ENCODE results near the gene STIM1. TPM values are rescaled to one million over a fixed set of nuclear protein-coding genes. Genes with fewer than 3 reads are reported as not detected.

STIM1 gene
- total and polyA plus RNA-seq, 7 donors = 52.1 to 147 (median 109) TPM

DNA sequence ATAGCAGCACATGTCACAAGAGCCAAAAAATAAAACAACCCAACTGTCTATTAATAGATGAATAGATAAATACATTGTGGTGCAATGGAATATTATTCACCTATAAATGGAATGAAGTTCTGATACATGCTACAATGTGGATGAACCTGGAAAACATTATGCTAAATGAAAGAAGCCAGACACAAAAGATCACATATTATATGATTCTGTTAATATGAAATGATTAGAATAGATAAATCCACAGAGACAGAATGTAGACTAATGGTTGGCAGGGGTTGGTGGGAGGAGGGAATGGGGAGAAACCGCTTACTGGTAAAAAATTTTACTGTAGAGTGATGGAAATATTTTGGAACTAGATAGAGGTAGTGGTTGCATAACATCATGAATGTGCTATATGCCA, 206.2 kb downstream of the STIM1 start:
- Histone ChIP-seq H3K9me3 (no peaks in the 10 kb centered on the region), H3K27ac (peak overlapping the region; percentile 18), H3K4me3 (no peak overlapping the region), H3K36me3 (ENCODE audit: insufficient read depth in 1 of 2, low read depth in 1 of 2) (peaks cover 0 to 28% of the 10 kb centered on the region in 2 donors), H3K4me1 (peaks cover 62% of the 10 kb centered on the region), H3K27me3 (ENCODE audit: insufficient read depth in 3 of 3, low read length in 2 of 3) (no peaks in the 10 kb centered on the region)
- ATAC-seq = no peak
- intact Hi-C loops (cut with DNase I) = no loop called here
- 88 to 93% (median 90%) methylated on average over 1 of the region's 1 CpG for WGBS, 3 donors
- DNase-seq = no peak
- TF ChIP-seq, protein P1, sequence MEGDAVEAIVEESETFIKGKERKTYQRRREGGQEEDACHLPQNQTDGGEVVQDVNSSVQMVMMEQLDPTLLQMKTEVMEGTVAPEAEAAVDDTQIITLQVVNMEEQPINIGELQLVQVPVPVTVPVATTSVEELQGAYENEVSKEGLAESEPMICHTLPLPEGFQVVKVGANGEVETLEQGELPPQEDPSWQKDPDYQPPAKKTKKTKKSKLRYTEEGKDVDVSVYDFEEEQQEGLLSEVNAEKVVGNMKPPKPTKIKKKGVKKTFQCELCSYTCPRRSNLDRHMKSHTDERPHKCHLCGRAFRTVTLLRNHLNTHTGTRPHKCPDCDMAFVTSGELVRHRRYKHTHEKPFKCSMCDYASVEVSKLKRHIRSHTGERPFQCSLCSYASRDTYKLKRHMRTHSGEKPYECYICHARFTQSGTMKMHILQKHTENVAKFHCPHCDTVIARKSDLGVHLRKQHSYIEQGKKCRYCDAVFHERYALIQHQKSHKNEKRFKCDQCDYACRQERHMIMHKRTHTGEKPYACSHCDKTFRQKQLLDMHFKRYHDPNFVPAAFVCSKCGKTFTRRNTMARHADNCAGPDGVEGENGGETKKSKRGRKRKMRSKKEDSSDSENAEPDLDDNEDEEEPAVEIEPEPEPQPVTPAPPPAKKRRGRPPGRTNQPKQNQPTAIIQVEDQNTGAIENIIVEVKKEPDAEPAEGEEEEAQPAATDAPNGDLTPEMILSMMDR (IDR thresholded peaks at IDR 0.05) = no peak

GRCh38 chr11:4063348-4063747, 207.9 kb downstream of the STIM1 start:
- no peak for DNase-seq
- H3K27me3 ChIP-seq (ENCODE audit: insufficient read depth in 3 of 3, low read length in 2 of 3) = no peaks in the 10 kb centered on the region
- peak in 3 of 4 donors; percentile 13 to 55 (median 20) for ATAC-seq
- WGBS, 3 donors = 45 to 75% (median 49%) methylated on average over 3 of the region's 3 CpGs
- no peaks in the 10 kb centered on the region for H3K9me3 ChIP-seq
- no peak overlapping the region for H3K4me3 ChIP-seq
- H3K36me3 ChIP-seq (ENCODE audit: insufficient read depth in 1 of 2, low read depth in 1 of 2) = peaks cover 1 to 27% of the 10 kb centered on the region in 2 donors
- TF ChIP-seq, protein P1 (IDR thresholded peaks at IDR 0.05) = no peak
- peak overlapping the region; percentile 11 for H3K27ac ChIP-seq
- intact Hi-C loops (cut with DNase I) = no loop called here
- peaks cover 59% of the 10 kb centered on the region for H3K4me1 ChIP-seq

DNA sequence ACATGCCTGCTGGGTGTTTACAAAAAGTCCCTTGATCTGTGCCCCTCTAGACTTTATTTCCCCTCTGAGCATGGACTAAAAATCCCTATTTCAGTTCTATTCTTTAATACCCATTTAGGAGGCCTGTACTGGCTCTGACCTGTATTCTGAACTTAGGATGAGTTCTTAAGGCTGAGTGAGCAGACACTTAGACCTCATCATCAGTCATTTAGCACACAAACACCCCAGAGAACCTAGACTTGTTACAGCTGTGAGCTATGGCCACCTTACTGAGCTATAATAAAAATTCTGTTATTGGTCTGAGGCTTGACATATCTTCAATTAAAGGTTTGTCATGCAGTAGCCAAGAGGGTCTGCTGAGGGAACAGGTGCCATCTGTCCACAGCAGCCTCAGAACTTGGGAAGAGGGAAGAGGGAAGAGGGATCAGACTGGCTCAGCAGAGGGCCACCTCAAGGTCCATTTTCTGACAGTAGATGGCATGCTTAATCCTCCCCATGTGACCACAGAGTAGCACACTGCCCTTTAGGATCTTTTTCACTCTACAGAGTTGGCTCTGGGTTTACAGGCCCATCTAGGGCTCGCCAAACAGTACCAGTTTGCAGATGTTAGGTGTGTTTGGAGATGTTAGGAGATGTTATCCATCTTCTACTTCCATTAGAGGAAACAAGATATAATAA, 209.0 kb downstream of the STIM1 start:
- intact Hi-C loops (cut with DNase I) = no loop called here
- TF ChIP-seq, protein P1 (IDR thresholded peaks at IDR 0.05) = no peak
- Histone ChIP-seq H3K27me3 (ENCODE audit: insufficient read depth in 3 of 3, low read length in 2 of 3) (no peaks in the 10 kb centered on the region), H3K36me3 (ENCODE audit: insufficient read depth in 1 of 2, low read depth in 1 of 2) (peaks cover 3 to 21% of the 10 kb centered on the region in 2 donors), H3K4me1 (peaks cover 56% of the 10 kb centered on the region), H3K9me3 (no peaks in the 10 kb centered on the region), H3K4me3 (no peak overlapping the region), H3K27ac (peak overlapping the region; percentile 11)
- peak; percentile 46 to 64 (median 62) for ATAC-seq
- DNase-seq = no peak
- 37 to 100% (median 52%) methylated on average over 1 of the region's 1 CpG for WGBS, 3 donors

DNA sequence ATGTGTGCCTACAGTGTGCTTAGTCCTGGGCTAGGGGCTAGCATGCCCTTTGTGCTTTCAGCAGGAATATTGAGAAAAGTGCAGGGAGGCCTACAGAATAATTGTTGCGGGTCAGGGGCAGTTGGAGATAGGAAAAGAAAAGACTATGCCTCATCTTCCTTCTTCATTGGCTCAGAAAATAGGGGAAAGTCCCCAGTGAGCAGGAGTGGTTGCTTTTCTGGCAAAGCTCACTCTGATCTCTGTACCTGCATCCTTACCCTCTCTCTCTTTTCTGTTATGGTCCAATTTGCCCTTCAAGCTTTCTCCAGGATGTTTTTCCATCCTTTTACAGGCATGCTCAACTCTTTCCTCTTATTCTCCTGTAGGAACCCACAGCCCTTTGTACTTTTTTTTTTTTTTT, 209.6 kb downstream of the STIM1 start:
- Histone ChIP-seq H3K9me3 (no peaks in the 10 kb centered on the region), H3K36me3 (ENCODE audit: insufficient read depth in 1 of 2, low read depth in 1 of 2) (peaks cover 3 to 19% of the 10 kb centered on the region in 2 donors), H3K4me3 (no peak overlapping the region), H3K27ac (peak overlapping the region; percentile 11), H3K27me3 (ENCODE audit: insufficient read depth in 3 of 3, low read length in 2 of 3) (no peaks in the 10 kb centered on the region), H3K4me1 (peaks cover 57% of the 10 kb centered on the region)
- WGBS, 3 donors = 95 to 100% (median 96%) methylated on average over 1 of the region's 1 CpG
- TF ChIP-seq, protein P1 (IDR thresholded peaks at IDR 0.05) = no peak
- DNase-seq (no peak), ATAC-seq (peak in 1 of 4 donors; percentile 2)
- intact Hi-C loops (cut with DNase I) = no loop called here

Measured in psoas muscle (tissue), 8 donors.